ENCODE measurements around the gene ZNF397. TPM values are rescaled to one million over a fixed set of nuclear protein-coding genes. Genes with fewer than 3 reads are reported as not detected.

Gene ZNF397
- total and polyA plus RNA-seq, 2 donors (not counting 1 experiment from before 2014, with no cell fraction given), result 16.8 to 67.2 TPM

DNA sequence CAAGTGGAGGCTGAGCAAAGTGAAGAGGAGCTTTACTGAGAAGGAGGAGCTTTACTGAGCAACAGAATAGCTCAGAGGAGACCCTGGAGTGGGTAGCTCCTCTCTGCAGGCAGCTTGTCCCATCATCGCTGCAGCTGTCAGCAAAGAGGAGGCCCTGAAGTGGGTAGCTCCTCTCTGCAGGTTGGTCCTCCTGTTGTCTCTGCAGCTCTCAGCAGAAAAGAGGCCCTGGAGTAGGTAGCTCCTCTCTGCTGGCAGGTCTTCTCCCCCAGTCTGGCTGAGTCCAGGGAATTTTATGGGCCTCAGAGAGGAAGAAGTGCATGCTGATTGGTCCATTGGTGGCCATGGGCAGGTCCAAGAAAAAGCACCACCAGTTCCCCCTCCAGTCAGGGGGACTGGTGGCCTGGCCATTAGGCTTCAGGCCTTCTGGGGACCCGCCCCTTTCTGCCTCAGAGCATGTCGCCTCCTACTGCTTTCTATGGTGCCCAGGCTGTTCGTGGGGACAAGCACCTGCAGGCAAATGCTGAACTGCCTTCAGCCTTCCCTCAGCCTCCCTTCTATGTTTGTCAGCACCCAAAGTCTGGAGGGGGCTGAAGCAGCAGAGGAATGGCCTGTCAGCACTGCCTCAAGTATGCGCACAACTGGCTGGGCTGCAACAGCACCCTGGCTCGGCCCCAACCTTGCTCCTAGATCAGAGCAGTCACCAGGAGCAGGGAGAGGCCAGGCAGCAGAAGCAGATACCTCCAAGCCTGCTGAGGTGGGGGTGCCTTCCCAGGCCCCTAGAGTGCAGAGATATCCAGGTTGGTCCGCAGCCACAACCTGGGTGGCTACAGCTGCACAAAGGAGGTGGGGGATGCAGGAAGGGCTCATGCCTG is 43.3 kb downstream of the ZNF397 start:
- Mint-ChIP-seq H3K27me3 (no peaks in the 10 kb centered on the region), H3K4me3 (no peak overlapping the region), H3K4me1 (peaks cover 10% of the 10 kb centered on the region), H3K27ac (no peak overlapping the region), H3K9me3 (ENCODE audit: insufficient read depth) (peaks cover 4% of the 10 kb centered on the region)
- DNase-seq (no peak), ATAC-seq (ENCODE audit: low read depth) (no peak)
- Histone ChIP-seq H3K9me3 (ENCODE audit: control extremely low read depth in 1 of 3, control insufficient read depth in 2 of 3, insufficient read depth in 1 of 3, low read length in 2 of 3) (peaks cover 0 to 22% (median 0%) of the 10 kb centered on the region in 3 donors), H2AFZ (ENCODE audit: insufficient read depth, low read depth, low read length, poor library complexity, severe bottlenecking) (no peak overlapping the region), H3K79me2 (ENCODE audit: control insufficient read depth, insufficient read depth, low read length) (peaks cover 54% of the 10 kb centered on the region), H3K4me2 (replicated peaks; ENCODE audit: low read depth, low read length, poor library complexity, severe bottlenecking) (no peak overlapping the region), H3K4me3 (ENCODE audit: control extremely low read depth in 1 of 5, extremely low read depth in 1 of 5, insufficient read depth in 1 of 5, low read depth in 2 of 5, low read length in 4 of 5) (no peak overlapping the region), H3K36me3 (replicated peaks in 1 of 2; ENCODE audit: control extremely low read depth in 1 of 2, control insufficient read depth in 1 of 2, extremely low read depth in 1 of 2, insufficient read depth in 2 of 2, low read length in 1 of 2) (peaks cover 0 to 13% of the 10 kb centered on the region in 2 experiments), H4K20me1 (ENCODE audit: control insufficient read depth, insufficient read depth, low read length, poor library complexity, severe bottlenecking) (no peaks in the 10 kb centered on the region), H3K27me3 (replicated peaks in 1 of 4; ENCODE audit: control extremely low read depth in 1 of 4, control insufficient read depth in 3 of 4, insufficient read depth in 4 of 4, low read length in 3 of 4) (no peaks in the 10 kb centered on the region), H3K27ac (ENCODE audit: low read length in 2 of 2) (no peak overlapping the region), H3K9ac (ENCODE audit: low read length) (no peak overlapping the region), H3K4me1 (ENCODE audit: control insufficient read depth in 2 of 2, insufficient read depth in 2 of 2, low read length in 2 of 2) (peaks cover 2% of the 10 kb centered on the region in 2 donors)
- POLR2A ChIA-PET, result no interaction called here
- no peak for TF ChIP-seq EZH2 (IDR thresholded peaks at IDR 0.05; ENCODE audit: borderline replicate concordance, insufficient read depth, low read depth, low read length, poor library complexity, severe bottlenecking)
- TF ChIP-seq, protein P1, sequence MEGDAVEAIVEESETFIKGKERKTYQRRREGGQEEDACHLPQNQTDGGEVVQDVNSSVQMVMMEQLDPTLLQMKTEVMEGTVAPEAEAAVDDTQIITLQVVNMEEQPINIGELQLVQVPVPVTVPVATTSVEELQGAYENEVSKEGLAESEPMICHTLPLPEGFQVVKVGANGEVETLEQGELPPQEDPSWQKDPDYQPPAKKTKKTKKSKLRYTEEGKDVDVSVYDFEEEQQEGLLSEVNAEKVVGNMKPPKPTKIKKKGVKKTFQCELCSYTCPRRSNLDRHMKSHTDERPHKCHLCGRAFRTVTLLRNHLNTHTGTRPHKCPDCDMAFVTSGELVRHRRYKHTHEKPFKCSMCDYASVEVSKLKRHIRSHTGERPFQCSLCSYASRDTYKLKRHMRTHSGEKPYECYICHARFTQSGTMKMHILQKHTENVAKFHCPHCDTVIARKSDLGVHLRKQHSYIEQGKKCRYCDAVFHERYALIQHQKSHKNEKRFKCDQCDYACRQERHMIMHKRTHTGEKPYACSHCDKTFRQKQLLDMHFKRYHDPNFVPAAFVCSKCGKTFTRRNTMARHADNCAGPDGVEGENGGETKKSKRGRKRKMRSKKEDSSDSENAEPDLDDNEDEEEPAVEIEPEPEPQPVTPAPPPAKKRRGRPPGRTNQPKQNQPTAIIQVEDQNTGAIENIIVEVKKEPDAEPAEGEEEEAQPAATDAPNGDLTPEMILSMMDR (IDR thresholded peaks at IDR 0.05), result no peak
- CTCF ChIA-PET, result interaction anchor here (0.7 to 1.3 kb wide), 2 partner anchors 17 to 18 kb away, joined by 3 read pairs; no protein-coding TSS in a partner anchor
- 96% methylated on average over 7 of the region's 7 CpGs for WGBS (ENCODE audit: insufficient coverage)
- intact Hi-C loops (cut with micrococcal nuclease), result no loop called here

DNA sequence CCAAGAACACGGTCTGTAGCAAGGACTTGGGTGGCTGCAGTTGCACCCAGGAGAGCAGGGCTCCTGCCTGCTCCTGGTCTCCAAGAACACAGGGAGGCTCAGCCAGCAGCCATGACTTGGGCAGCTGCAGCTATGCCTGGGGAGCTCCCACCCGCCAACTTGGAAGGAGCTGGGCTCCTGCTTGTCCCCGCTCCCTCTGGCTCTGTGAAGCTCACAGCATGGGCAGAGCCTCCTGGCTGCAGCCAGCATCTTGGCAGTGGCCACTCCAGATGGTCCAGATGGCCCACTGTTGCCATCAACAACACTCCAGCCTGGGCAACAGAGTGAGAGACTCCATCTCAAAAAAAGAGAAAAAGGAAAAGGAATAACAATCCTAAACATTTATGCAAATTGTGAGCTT is 44.0 kb downstream of the ZNF397 start:
- no peak overlapping the region for H2AFZ ChIP-seq (ENCODE audit: insufficient read depth, low read depth, low read length, poor library complexity, severe bottlenecking)
- H3K9me3 ChIP-seq (ENCODE audit: control extremely low read depth in 1 of 3, control insufficient read depth in 2 of 3, insufficient read depth in 1 of 3, low read length in 2 of 3), result peaks cover 0 to 22% (median 0%) of the 10 kb centered on the region in 3 donors
- no peaks in the 10 kb centered on the region for H4K20me1 ChIP-seq (ENCODE audit: control insufficient read depth, insufficient read depth, low read length, poor library complexity, severe bottlenecking)
- H3K9ac ChIP-seq (ENCODE audit: low read length), result no peak overlapping the region
- no peak overlapping the region for H3K27ac ChIP-seq (ENCODE audit: low read length in 2 of 2)
- no peak overlapping the region for H3K4me3 Mint-ChIP-seq
- intact Hi-C loops (cut with micrococcal nuclease), result no loop called here
- H3K27me3 ChIP-seq (replicated peaks in 1 of 4; ENCODE audit: control extremely low read depth in 1 of 4, control insufficient read depth in 3 of 4, insufficient read depth in 4 of 4, low read length in 3 of 4), result no peaks in the 10 kb centered on the region
- peaks cover 0 to 13% of the 10 kb centered on the region in 2 experiments for H3K36me3 ChIP-seq (replicated peaks in 1 of 2; ENCODE audit: control extremely low read depth in 1 of 2, control insufficient read depth in 1 of 2, extremely low read depth in 1 of 2, insufficient read depth in 2 of 2, low read length in 1 of 2)
- H3K27ac Mint-ChIP-seq, result no peak overlapping the region
- 100% methylated on average over 3 of the region's 3 CpGs for WGBS (ENCODE audit: insufficient coverage)
- no peak overlapping the region for H3K4me3 ChIP-seq (ENCODE audit: control extremely low read depth in 1 of 5, extremely low read depth in 1 of 5, insufficient read depth in 1 of 5, low read depth in 2 of 5, low read length in 4 of 5)
- no peak overlapping the region for H3K4me2 ChIP-seq (replicated peaks; ENCODE audit: low read depth, low read length, poor library complexity, severe bottlenecking)
- CTCF ChIA-PET, result interaction anchor here (0.7 kb wide), 1 partner anchor 17 kb away, joined by 3 read pairs; no protein-coding TSS in a partner anchor
- H3K4me1 ChIP-seq (ENCODE audit: control insufficient read depth in 2 of 2, insufficient read depth in 2 of 2, low read length in 2 of 2), result peaks cover 6 to 7% of the 10 kb centered on the region in 2 donors
- peaks cover 4% of the 10 kb centered on the region for H3K9me3 Mint-ChIP-seq (ENCODE audit: insufficient read depth)
- H3K79me2 ChIP-seq (ENCODE audit: control insufficient read depth, insufficient read depth, low read length), result peaks cover 61% of the 10 kb centered on the region
- ATAC-seq (ENCODE audit: low read depth) (no peak), DNase-seq (no peak)
- H3K27me3 Mint-ChIP-seq, result no peaks in the 10 kb centered on the region
- peaks cover 15% of the 10 kb centered on the region for H3K4me1 Mint-ChIP-seq
- TF ChIP-seq, protein P1 (IDR thresholded peaks at IDR 0.05), result no peak
- TF ChIP-seq EZH2 (IDR thresholded peaks at IDR 0.05; ENCODE audit: borderline replicate concordance, insufficient read depth, low read depth, low read length, poor library complexity, severe bottlenecking), result no peak
- POLR2A ChIA-PET, result no interaction called here

All from B cell (primary cell).